ENCODE results near the gene NIM1K. TPM values are rescaled to one million over a fixed set of nuclear protein-coding genes. Genes with fewer than 3 reads are reported as not detected.

NIM1K gene
- total and polyA plus RNA-seq, 2 of the 13 experiments (the other 11 are each of a cell fraction or from before 2014, with no cell fraction given), result 0.04 TPM; not detected in 1

DNA sequence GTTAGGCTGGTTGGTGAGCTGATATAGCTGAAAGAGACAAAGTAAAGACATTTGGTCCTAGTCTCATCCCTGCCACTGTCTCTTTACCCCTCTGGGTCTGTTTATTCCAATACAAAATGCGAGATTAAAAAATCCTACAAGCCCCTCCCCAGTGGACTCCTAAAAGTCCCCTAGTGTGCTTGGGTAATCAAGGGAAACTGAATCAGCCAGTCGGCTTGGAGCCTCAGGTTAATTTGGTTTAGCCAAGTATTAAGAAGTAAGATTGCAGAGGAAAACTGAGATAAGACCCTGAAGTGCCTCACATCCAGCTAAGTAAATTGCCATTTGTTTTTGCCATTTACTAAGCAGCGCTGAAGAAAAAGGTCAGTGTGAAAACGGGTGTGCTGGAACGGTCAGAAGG, 10.4 kb downstream of the NIM1K start:
- H3K36me3 ChIP-seq (replicated peaks in 1 of 2; ENCODE audit: control insufficient read depth in 1 of 2, insufficient read depth in 2 of 2, low read length in 2 of 2), result no peaks in the 10 kb centered on the region
- in situ Hi-C loops (cut with HindIII; ENCODE audit: extremely low pct_ligation_motif_present, low pct_unique_long_range_greater_than_20kb) (no loop called here), intact Hi-C loops (cut with micrococcal nuclease; ENCODE audit: unreplicated experiment) (no loop called here)
- ATAC-seq, result no peak
- WGBS (ENCODE audit: low lambda C conversion rate), result 67% methylated on average over 5 of the region's 5 CpGs
- no peaks in the 10 kb centered on the region for H3K4me1 ChIP-seq (ENCODE audit: insufficient read depth, low read length)
- H3K79me2 ChIP-seq (ENCODE audit: insufficient read depth, low read length), result no peaks in the 10 kb centered on the region
- H3K4me2 ChIP-seq (ENCODE audit: low read depth, low read length), result no peak overlapping the region
- no peak overlapping the region for H3K9ac ChIP-seq (ENCODE audit: insufficient read depth, low read depth, low read length)
- no peak for DNase-seq (ENCODE audit: low spot score)
- no peak overlapping the region for H3K4me3 ChIP-seq (replicated peaks in 1 of 3; ENCODE audit: insufficient read depth in 1 of 3, low read depth in 2 of 3, low read length in 3 of 3)
- TF ChIP-seq MED13 (CRISPR knock-in tag; IDR thresholded peaks at IDR 0.05) (no peak), NFRKB (IDR thresholded peaks at IDR 0.05) (no peak), KLF11 (CRISPR knock-in tag; IDR thresholded peaks at IDR 0.05) (no peak), ZNF225 (CRISPR knock-in tag; IDR thresholded peaks at IDR 0.05) (no peak), ZNF3 (CRISPR knock-in tag; IDR thresholded peaks at IDR 0.05) (no peak), JUND (CRISPR knock-in tag; IDR thresholded peaks at IDR 0.05) (no peak), ZNF761 (CRISPR knock-in tag; conservative IDR thresholded peaks at IDR 0.05) (no peak), NR2F6 (IDR thresholded peaks at IDR 0.05) (no peak), NR2F6 (CRISPR knock-in tag; IDR thresholded peaks at IDR 0.05) (no peak), ARNT (IDR thresholded peaks at IDR 0.05) (no peak), ZNF605 (CRISPR knock-in tag; IDR thresholded peaks at IDR 0.05) (no peak), ZNF263 (CRISPR knock-in tag; IDR thresholded peaks at IDR 0.05) (no peak), ZNF264 (CRISPR knock-in tag; IDR thresholded peaks at IDR 0.05) (no peak), RBM39 (IDR thresholded peaks at IDR 0.05; ENCODE audit: low read depth, low read length, poor library complexity, severe bottlenecking) (no peak), PRPF4 (IDR thresholded peaks at IDR 0.05; ENCODE audit: low read depth, low read length, poor library complexity, severe bottlenecking) (no peak), ARID2 (CRISPR knock-in tag; IDR thresholded peaks at IDR 0.05; ENCODE audit: borderline replicate concordance) (no peak), PAX8 (CRISPR knock-in tag; IDR thresholded peaks at IDR 0.05; ENCODE audit: borderline replicate concordance) (no peak)
- TF ChIP-seq, protein P1, sequence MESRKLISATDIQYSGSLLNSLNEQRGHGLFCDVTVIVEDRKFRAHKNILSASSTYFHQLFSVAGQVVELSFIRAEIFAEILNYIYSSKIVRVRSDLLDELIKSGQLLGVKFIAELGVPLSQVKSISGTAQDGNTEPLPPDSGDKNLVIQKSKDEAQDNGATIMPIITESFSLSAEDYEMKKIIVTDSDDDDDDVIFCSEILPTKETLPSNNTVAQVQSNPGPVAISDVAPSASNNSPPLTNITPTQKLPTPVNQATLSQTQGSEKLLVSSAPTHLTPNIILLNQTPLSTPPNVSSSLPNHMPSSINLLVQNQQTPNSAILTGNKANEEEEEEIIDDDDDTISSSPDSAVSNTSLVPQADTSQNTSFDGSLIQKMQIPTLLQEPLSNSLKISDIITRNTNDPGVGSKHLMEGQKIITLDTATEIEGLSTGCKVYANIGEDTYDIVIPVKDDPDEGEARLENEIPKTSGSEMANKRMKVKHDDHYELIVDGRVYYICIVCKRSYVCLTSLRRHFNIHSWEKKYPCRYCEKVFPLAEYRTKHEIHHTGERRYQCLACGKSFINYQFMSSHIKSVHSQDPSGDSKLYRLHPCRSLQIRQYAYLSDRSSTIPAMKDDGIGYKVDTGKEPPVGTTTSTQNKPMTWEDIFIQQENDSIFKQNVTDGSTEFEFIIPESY (CRISPR knock-in tag; IDR thresholded peaks at IDR 0.05), result no peak
- TF ChIP-seq, protein P2, sequence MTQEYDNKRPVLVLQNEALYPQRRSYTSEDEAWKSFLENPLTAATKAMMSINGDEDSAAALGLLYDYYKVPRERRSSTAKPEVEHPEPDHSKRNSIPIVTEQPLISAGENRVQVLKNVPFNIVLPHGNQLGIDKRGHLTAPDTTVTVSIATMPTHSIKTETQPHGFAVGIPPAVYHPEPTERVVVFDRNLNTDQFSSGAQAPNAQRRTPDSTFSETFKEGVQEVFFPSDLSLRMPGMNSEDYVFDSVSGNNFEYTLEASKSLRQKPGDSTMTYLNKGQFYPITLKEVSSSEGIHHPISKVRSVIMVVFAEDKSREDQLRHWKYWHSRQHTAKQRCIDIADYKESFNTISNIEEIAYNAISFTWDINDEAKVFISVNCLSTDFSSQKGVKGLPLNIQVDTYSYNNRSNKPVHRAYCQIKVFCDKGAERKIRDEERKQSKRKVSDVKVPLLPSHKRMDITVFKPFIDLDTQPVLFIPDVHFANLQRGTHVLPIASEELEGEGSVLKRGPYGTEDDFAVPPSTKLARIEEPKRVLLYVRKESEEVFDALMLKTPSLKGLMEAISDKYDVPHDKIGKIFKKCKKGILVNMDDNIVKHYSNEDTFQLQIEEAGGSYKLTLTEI (CRISPR knock-in tag; conservative IDR thresholded peaks at IDR 0.05), result no peak
- TF ChIP-seq, protein P3, sequence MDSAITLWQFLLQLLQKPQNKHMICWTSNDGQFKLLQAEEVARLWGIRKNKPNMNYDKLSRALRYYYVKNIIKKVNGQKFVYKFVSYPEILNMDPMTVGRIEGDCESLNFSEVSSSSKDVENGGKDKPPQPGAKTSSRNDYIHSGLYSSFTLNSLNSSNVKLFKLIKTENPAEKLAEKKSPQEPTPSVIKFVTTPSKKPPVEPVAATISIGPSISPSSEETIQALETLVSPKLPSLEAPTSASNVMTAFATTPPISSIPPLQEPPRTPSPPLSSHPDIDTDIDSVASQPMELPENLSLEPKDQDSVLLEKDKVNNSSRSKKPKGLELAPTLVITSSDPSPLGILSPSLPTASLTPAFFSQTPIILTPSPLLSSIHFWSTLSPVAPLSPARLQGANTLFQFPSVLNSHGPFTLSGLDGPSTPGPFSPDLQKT (CRISPR knock-in tag; IDR thresholded peaks at IDR 0.05; ENCODE audit: borderline replicate concordance), result no peak
- no peaks in the 10 kb centered on the region for H4K20me1 ChIP-seq (ENCODE audit: insufficient read depth, low read length)
- no peaks in the 10 kb centered on the region for H3K9me3 ChIP-seq (ENCODE audit: low read length)
- ChIA-PET CTCF (ENCODE audit: low intra/inter-chr PET ratio, low total read pairs) (no interaction called here), POLR2A (no interaction called here)
- no peak overlapping the region for H2AFZ ChIP-seq (ENCODE audit: low read length)
- no peak for FAIRE-seq
- no TSS peak for BruUV-seq (replicated peaks)
- no peak overlapping the region for H3K27ac ChIP-seq (ENCODE audit: extremely low read length, insufficient read depth, low read length)
- no peaks in the 10 kb centered on the region; a peak in 1 of 5 replicates for H3K27me3 ChIP-seq (ENCODE audit: control insufficient read depth in 1 of 2, insufficient read depth in 2 of 2, low read length in 2 of 2)
